Measurements from ENCODE around the gene LCOR. TPM values are rescaled to one million over a fixed set of nuclear protein-coding genes. Genes with fewer than 3 reads are reported as not detected.

LCOR gene
- total RNA-seq, 1 experiment from 2014 or later, result 23.9 TPM

DNA sequence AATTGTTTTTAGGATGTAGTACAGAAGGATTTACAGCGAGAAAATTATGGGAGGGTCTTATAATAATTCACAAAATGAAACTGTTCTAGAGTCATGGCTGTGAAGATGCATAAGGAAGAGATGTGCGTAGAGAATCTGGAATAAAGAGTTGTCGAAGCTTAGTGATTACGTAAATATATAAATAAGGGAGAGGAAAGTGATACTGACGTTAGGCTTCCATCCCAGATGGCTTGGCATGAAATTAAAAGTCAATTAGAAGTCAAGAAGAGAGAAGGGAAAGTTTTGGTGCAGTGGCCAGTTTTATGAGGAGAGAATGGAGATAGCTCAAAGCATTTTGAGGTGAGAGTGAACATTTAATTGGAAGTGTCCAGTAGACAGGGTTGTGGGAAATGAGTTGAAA is 85.5 kb downstream of the LCOR start (continued):
- TF ChIP-seq ZNF219 (CRISPR knock-in tag; IDR thresholded peaks at IDR 0.05; ENCODE audit: borderline replicate concordance), result no peak
- TF ChIP-seq, protein P1, sequence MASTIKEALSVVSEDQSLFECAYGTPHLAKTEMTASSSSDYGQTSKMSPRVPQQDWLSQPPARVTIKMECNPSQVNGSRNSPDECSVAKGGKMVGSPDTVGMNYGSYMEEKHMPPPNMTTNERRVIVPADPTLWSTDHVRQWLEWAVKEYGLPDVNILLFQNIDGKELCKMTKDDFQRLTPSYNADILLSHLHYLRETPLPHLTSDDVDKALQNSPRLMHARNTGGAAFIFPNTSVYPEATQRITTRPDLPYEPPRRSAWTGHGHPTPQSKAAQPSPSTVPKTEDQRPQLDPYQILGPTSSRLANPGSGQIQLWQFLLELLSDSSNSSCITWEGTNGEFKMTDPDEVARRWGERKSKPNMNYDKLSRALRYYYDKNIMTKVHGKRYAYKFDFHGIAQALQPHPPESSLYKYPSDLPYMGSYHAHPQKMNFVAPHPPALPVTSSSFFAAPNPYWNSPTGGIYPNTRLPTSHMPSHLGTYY (CRISPR knock-in tag; IDR thresholded peaks at IDR 0.05), result no peak
- no peak for TF ChIP-seq CTCF (IDR thresholded peaks at IDR 0.05)
- TF ChIP-seq ZBTB43 (CRISPR knock-in tag; IDR thresholded peaks at IDR 0.05), result no peak

- ATAC-seq, result no peak
- H3K36me3 Mint-ChIP-seq, result peaks cover 9% of the 10 kb centered on the region
- CTCF ChIA-PET, result no interaction called here
- H3K9me3 Mint-ChIP-seq, result no peaks in the 10 kb centered on the region
- H3K27me3 Mint-ChIP-seq (ENCODE audit: low read depth), result no peaks in the 10 kb centered on the region
- POLR2A ChIA-PET, result no interaction called here
- DNase-seq (ENCODE audit: low spot score), result no peak
- no peak overlapping the region for H3K4me3 Mint-ChIP-seq
- H3K4me1 Mint-ChIP-seq, result peaks cover 6% of the 10 kb centered on the region; the same call in 1 of the 2 replicates
- no peak for TF ChIP-seq NR1H2 (CRISPR knock-in tag; IDR thresholded peaks at IDR 0.05)
- no peak for TF ChIP-seq SOX15 (CRISPR knock-in tag; IDR thresholded peaks at IDR 0.05)
- no peak for TF ChIP-seq ZNF423 (CRISPR knock-in tag; IDR thresholded peaks at IDR 0.05)
- no peak for TF ChIP-seq NFE2L1 (CRISPR knock-in tag; IDR thresholded peaks at IDR 0.05)
- TF ChIP-seq, protein P2, sequence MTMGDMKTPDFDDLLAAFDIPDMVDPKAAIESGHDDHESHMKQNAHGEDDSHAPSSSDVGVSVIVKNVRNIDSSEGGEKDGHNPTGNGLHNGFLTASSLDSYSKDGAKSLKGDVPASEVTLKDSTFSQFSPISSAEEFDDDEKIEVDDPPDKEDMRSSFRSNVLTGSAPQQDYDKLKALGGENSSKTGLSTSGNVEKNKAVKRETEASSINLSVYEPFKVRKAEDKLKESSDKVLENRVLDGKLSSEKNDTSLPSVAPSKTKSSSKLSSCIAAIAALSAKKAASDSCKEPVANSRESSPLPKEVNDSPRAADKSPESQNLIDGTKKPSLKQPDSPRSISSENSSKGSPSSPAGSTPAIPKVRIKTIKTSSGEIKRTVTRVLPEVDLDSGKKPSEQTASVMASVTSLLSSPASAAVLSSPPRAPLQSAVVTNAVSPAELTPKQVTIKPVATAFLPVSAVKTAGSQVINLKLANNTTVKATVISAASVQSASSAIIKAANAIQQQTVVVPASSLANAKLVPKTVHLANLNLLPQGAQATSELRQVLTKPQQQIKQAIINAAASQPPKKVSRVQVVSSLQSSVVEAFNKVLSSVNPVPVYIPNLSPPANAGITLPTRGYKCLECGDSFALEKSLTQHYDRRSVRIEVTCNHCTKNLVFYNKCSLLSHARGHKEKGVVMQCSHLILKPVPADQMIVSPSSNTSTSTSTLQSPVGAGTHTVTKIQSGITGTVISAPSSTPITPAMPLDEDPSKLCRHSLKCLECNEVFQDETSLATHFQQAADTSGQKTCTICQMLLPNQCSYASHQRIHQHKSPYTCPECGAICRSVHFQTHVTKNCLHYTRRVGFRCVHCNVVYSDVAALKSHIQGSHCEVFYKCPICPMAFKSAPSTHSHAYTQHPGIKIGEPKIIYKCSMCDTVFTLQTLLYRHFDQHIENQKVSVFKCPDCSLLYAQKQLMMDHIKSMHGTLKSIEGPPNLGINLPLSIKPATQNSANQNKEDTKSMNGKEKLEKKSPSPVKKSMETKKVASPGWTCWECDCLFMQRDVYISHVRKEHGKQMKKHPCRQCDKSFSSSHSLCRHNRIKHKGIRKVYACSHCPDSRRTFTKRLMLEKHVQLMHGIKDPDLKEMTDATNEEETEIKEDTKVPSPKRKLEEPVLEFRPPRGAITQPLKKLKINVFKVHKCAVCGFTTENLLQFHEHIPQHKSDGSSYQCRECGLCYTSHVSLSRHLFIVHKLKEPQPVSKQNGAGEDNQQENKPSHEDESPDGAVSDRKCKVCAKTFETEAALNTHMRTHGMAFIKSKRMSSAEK (CRISPR knock-in tag; IDR thresholded peaks at IDR 0.05; ENCODE audit: borderline replicate concordance), result no peak
- TF ChIP-seq, protein P3, sequence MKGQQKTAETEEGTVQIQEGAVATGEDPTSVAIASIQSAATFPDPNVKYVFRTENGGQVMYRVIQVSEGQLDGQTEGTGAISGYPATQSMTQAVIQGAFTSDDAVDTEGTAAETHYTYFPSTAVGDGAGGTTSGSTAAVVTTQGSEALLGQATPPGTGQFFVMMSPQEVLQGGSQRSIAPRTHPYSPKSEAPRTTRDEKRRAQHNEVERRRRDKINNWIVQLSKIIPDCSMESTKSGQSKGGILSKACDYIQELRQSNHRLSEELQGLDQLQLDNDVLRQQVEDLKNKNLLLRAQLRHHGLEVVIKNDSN (CRISPR knock-in tag; IDR thresholded peaks at IDR 0.05), result no peak
- H3K27ac Mint-ChIP-seq, result peak overlapping the region; percentile 12; the same call in 1 of the 2 replicates
Measured at GRCh38 chr10:96918214-96919002, 86.3 kb downstream of the LCOR start.

DNA sequence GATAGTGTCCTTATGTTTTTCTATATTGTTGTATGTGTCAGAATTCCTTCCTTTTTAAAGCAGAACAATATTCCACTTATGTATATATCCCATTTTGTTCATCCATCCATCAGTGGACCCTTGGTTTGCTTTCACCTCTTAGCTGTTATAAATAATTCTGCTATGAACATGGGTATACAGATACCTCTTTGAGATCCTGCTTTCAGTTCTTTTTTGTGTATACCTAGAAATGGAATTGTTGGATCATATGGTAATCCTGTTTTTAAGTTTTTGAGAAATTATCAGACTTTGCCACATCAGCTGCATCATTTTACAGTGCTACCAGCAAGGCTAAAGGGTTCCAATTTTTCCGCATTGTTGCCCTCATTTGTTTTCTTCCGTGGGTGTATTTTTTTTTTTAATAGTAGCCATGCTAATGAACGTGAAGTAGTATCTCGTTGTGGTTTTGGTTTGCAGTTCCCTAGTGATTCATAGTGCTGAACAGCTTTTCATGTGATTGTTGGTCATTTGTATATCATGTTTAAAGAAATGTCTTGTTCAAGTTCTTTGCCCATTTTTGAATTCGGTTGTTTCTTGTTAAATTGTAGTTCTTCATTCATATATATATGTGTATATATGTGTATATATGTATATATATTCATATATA is 87.8 kb downstream of the LCOR start:
- no peak for TF ChIP-seq ZBTB43 (CRISPR knock-in tag; IDR thresholded peaks at IDR 0.05)
- no peak for TF ChIP-seq GTF2I (CRISPR knock-in tag; conservative IDR thresholded peaks at IDR 0.05)
- TF ChIP-seq ZNF671 (CRISPR knock-in tag; IDR thresholded peaks at IDR 0.05), result no peak
- TF ChIP-seq ZNF416 (CRISPR knock-in tag; IDR thresholded peaks at IDR 0.05), result no peak
- no peak for TF ChIP-seq NFE2L1 (CRISPR knock-in tag; IDR thresholded peaks at IDR 0.05)
- TF ChIP-seq, protein P4, sequence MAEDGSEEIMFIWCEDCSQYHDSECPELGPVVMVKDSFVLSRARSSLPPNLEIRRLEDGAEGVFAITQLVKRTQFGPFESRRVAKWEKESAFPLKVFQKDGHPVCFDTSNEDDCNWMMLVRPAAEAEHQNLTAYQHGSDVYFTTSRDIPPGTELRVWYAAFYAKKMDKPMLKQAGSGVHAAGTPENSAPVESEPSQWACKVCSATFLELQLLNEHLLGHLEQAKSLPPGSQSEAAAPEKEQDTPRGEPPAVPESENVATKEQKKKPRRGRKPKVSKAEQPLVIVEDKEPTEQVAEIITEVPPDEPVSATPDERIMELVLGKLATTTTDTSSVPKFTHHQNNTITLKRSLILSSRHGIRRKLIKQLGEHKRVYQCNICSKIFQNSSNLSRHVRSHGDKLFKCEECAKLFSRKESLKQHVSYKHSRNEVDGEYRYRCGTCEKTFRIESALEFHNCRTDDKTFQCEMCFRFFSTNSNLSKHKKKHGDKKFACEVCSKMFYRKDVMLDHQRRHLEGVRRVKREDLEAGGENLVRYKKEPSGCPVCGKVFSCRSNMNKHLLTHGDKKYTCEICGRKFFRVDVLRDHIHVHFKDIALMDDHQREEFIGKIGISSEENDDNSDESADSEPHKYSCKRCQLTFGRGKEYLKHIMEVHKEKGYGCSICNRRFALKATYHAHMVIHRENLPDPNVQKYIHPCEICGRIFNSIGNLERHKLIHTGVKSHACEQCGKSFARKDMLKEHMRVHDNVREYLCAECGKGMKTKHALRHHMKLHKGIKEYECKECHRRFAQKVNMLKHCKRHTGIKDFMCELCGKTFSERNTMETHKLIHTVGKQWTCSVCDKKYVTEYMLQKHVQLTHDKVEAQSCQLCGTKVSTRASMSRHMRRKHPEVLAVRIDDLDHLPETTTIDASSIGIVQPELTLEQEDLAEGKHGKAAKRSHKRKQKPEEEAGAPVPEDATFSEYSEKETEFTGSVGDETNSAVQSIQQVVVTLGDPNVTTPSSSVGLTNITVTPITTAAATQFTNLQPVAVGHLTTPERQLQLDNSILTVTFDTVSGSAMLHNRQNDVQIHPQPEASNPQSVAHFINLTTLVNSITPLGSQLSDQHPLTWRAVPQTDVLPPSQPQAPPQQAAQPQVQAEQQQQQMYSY (CRISPR knock-in tag; IDR thresholded peaks at IDR 0.05), result no peak
- Mint-ChIP-seq H3K27ac (no peak overlapping the region; the same call in 1 of the 2 replicates), H3K4me3 (no peak overlapping the region), H3K27me3 (ENCODE audit: low read depth) (no peaks in the 10 kb centered on the region), H3K36me3 (peaks cover 4% of the 10 kb centered on the region), H3K9me3 (no peaks in the 10 kb centered on the region), H3K4me1 (peaks cover 6% of the 10 kb centered on the region; the same call in 1 of the 2 replicates)
- CTCF ChIA-PET, result no interaction called here
- ATAC-seq, result no peak
- no peak for DNase-seq (ENCODE audit: low spot score)
- POLR2A ChIA-PET, result no interaction called here
